Nephron progenitor cell (in vitro differentiated cells): Measurements from ENCODE around the gene EVA1C.
"Not testable (repeated sequence)": the region's sequence is repeated elsewhere in the genome, so short reads cannot be mapped to it uniquely, and the experiment has no call there.

Source experiments
- DNase-seq: peaks from one replicate; pipeline ENCODE4 v3.0.0; 2021
- H3K27ac Mint-ChIP-seq: 2 replicates; pipeline ENCODE4 v1.8.0; 2021; ENCODE audit warnings: mild to moderate bottlenecking, moderate library complexity, mixed read lengths
- H3K27me3 Mint-ChIP-seq: 2 replicates; pipeline ENCODE4 v1.8.0; 2021; ENCODE audit warnings: mild to moderate bottlenecking, low read depth, mixed read lengths; ENCODE audit not compliant: poor library complexity
- H3K36me3 Mint-ChIP-seq: 2 replicates; pipeline ENCODE4 v1.8.0; 2021; ENCODE audit warnings: low read depth, mixed read lengths
- H3K4me1 Mint-ChIP-seq: 2 replicates; pipeline ENCODE4 v1.8.0; 2021; ENCODE audit warnings: mixed read lengths
- H3K4me3 Mint-ChIP-seq: 2 replicates; pipeline ENCODE4 v1.8.0; 2021; ENCODE audit warnings: mild to moderate bottlenecking, moderate library complexity, mixed read lengths
- H3K9me3 Mint-ChIP-seq: 2 replicates; pipeline ENCODE4 v1.8.0; 2021; ENCODE audit warnings: mild to moderate bottlenecking, moderate library complexity, mixed read lengths
- TF ChIP-seq, protein P1 (sequence below): fragments of 200-600 bp; sonication (generic); IDR thresholded peaks from 2 replicates; pipeline ENCODE4 v1.5.0; 2021; ENCODE audit warnings: antibody characterized with exemption

Gene EVA1C

DNA sequence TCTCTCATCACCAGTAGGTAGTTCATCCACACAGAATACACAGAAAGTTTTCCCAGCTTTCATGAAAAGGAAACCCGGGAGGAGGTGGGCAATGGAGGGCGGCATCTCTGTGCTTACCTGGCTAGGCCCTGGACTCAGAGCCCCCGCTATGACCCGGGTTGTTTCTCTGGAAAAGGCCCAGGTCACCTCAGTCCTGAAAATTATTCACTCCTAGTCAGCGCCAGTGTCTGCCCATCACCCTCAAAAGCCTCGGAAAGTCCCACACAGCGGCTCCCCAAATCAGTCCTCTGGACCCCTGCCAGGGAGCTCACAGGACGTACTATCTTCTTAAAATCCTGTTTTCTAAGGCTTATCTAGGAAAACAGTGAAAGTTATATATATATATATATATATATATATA, 121.6 kb downstream of the EVA1C start:
- TF ChIP-seq, protein P1, sequence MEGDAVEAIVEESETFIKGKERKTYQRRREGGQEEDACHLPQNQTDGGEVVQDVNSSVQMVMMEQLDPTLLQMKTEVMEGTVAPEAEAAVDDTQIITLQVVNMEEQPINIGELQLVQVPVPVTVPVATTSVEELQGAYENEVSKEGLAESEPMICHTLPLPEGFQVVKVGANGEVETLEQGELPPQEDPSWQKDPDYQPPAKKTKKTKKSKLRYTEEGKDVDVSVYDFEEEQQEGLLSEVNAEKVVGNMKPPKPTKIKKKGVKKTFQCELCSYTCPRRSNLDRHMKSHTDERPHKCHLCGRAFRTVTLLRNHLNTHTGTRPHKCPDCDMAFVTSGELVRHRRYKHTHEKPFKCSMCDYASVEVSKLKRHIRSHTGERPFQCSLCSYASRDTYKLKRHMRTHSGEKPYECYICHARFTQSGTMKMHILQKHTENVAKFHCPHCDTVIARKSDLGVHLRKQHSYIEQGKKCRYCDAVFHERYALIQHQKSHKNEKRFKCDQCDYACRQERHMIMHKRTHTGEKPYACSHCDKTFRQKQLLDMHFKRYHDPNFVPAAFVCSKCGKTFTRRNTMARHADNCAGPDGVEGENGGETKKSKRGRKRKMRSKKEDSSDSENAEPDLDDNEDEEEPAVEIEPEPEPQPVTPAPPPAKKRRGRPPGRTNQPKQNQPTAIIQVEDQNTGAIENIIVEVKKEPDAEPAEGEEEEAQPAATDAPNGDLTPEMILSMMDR, result no peak
- Mint-ChIP-seq H3K27ac (no peak overlapping the region), H3K4me1 (no peaks in the 10 kb centered on the region), H3K9me3 (peaks cover 14% of the 10 kb centered on the region), H3K36me3 (no peaks in the 10 kb centered on the region), H3K27me3 (peaks cover 19% of the 10 kb centered on the region), H3K4me3 (no peak overlapping the region)
- no peak for DNase-seq

GRCh38 chr21:32535612-32536011, 123.1 kb downstream of the EVA1C start:
- H3K4me1 Mint-ChIP-seq, result no peaks in the 10 kb centered on the region
- no peak for DNase-seq
- no peak overlapping the region for H3K27ac Mint-ChIP-seq
- H3K4me3 Mint-ChIP-seq, result no peak overlapping the region
- peaks cover 21% of the 10 kb centered on the region for H3K27me3 Mint-ChIP-seq
- H3K36me3 Mint-ChIP-seq, result no peaks in the 10 kb centered on the region
- peaks cover 8% of the 10 kb centered on the region for H3K9me3 Mint-ChIP-seq
- TF ChIP-seq, protein P1, result no peak

GRCh38 chr21:32537569-32537881, 125.0 kb downstream of the EVA1C start:
- peaks cover 16% of the 10 kb centered on the region for H3K27me3 Mint-ChIP-seq
- DNase-seq, result no peak
- no peaks in the 10 kb centered on the region for H3K9me3 Mint-ChIP-seq
- no peak overlapping the region for H3K27ac Mint-ChIP-seq
- H3K4me1 Mint-ChIP-seq, result no peaks in the 10 kb centered on the region
- H3K36me3 Mint-ChIP-seq, result no peaks in the 10 kb centered on the region
- TF ChIP-seq, protein P1, result no peak
- H3K4me3 Mint-ChIP-seq, result no peak overlapping the region

DNA sequence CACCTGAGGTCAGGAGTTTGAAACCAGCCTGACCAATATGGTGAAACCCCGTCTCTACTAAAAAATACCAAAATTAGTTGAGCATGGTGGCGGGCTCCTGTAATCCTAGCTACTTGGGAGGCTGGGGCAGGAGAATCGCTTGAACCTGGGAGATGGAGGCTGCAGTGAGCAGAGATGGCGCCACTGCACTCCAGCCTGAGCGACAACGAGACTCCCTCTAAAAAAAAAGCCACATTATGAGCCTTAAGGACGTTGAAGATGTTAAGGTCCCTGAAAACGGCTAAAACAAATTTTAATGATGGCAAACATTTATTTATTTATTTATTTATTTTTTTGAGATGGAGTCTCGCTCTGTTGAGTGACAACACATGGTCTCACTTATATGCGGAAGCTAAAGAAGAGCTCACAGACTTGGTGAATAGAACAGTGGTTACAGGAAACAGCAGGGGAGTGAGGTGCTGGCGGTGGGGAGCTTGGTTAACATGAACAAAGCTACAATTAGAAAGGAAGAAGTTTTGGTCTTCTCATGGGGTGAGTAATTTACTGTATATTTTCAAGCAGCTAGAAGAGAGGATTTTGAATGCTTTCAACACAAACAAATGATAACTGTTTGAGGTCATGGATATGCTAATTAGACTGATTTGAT, 125.8 kb downstream of the EVA1C start:
- Mint-ChIP-seq H3K27me3 (peaks cover 16% of the 10 kb centered on the region), H3K9me3 (no peaks in the 10 kb centered on the region), H3K4me3 (no peak overlapping the region), H3K36me3 (no peaks in the 10 kb centered on the region), H3K27ac (no peak overlapping the region), H3K4me1 (no peaks in the 10 kb centered on the region)
- DNase-seq, result no peak
- TF ChIP-seq, protein P1, result no peak

GRCh38 chr21:32539378-32539777, 126.9 kb downstream of the EVA1C start:
- H3K36me3 Mint-ChIP-seq, result no peaks in the 10 kb centered on the region

DNA sequence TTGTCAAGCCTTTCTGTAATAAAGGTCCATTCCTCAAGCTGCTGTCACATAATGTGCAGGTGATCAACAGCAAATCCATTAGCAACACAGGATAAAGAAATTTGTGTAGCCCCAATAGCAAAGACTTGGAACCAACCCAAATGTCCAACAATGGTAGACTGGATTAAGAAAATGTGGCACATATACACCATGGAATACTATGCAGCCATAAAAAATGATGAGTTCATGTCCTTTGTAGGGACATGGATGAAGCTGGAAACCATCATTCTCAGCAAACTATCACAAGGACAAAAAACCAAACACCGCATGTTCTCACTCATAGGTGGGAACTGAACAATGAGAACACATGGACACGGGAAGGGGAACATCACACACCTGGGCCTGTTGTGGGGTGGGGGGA, 130.6 kb downstream of the EVA1C start:
- H3K4me1 Mint-ChIP-seq, H3K9me3 Mint-ChIP-seq, H3K36me3 Mint-ChIP-seq, DNase-seq, H3K27ac Mint-ChIP-seq, H3K4me3 Mint-ChIP-seq: not testable (repeated sequence)
- H3K27me3 Mint-ChIP-seq, result peaks cover 15% of the 10 kb centered on the region

More at GRCh38 chr21:32539378-32539777, 126.9 kb downstream of the EVA1C start:
- TF ChIP-seq, protein P1, result no peak
- no peak for DNase-seq
- Mint-ChIP-seq H3K4me1 (no peaks in the 10 kb centered on the region), H3K27ac (no peak overlapping the region), H3K4me3 (no peak overlapping the region), H3K27me3 (peaks cover 16% of the 10 kb centered on the region), H3K9me3 (no peaks in the 10 kb centered on the region)
